ENCODE data around the gene CREBBP.

The CREBBP gene

DNA sequence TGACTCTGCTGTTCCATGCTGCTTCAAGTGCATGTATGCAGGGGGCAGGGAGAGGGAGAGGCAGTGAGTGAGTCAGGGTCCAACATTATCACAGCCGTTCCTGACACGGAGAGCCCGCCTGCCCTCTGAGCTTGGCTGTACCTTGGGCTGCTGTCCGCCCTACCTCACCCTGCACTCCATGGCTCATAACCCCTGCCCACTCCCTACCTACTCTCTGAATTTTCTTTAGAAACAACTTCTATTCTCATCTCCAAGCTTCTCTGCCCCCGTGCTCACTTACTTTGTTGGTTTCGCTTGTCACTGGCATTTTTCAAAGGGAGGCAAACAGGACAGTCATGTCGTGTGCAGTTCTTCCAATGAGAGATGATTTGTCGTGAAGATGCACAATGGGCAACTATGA, 88.8 kb downstream of the CREBBP start:
- DNase-seq (ENCODE audit: low read depth) = no peak
- no peak overlapping the region for H3K4me3 ChIP-seq (ENCODE audit: control insufficient read depth, low read depth, low read length)
- TF ChIP-seq CTCF (conservative IDR thresholded peaks at IDR 0.05; ENCODE audit: control insufficient read depth, insufficient read depth, low read depth, low read length) = no peak

DNA sequence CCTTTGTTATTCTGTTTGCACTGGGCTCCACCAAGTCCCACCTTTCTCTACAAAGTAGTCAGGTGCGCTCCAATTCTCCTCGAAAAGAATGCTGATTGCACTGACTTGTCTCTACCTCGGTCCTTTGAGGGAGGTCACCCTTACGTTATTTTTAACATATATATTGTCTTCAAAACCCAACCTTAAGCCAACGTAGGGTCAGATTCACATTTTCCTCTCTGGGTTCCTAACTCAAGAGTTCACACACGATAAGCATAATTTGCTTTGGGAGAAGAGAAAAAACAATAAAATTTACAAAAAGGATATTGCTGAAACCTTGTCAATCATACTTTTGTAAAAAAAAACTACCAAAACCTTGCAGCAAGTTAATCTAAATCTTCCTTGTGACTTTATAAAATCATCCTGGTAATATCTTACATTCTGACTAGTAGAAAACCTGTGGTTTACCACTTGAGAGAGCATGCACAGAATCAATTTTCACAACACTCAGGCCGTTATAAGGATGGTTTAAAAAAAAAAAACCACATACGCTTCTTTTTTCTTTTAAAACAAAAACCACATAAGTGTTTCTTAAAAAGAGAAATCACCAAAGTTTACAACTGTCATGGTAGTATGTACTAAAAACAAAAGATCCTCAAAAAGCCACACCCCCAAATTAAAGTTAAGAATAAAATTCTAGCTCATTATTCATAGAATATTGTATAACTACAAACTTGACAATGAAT, 91.0 kb downstream of the CREBBP start:
- no peak overlapping the region for H3K4me3 ChIP-seq (ENCODE audit: control insufficient read depth, low read depth, low read length)
- DNase-seq (ENCODE audit: low read depth) = no peak
- no peak for TF ChIP-seq CTCF (conservative IDR thresholded peaks at IDR 0.05; ENCODE audit: control insufficient read depth, insufficient read depth, low read depth, low read length)

DNA sequence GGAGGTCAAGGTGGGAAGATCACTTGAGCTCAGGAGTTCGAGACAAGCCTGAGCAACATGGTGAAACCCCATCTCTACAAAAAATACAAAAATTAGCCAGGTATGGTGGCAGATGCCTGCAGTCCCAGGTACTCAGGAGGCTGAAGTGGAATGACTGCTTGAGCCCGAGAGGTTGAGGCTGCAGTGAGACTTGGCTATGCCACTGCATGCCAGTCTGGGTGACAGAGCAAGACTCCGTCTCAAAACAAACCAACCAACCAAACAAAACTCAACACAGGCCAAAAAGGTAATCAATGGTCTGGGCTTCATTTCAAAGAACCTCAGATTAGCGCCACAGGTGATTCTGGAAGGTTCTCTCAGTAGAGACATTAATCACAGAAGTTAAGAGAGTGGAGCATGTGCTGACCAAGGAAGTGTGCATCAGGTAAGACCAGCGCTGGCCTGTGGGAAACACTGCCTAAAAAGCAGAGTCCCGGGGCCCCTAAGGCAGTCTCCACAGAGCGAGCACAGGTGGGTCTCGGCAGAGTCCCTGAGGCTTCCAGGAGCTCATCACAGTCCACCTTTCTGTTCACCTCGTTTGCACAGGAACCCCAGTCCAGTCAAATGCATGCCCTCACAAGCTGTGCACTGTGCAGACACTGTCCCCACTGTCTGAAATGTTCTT, 91.7 kb downstream of the CREBBP start:
- no peak overlapping the region for H3K4me3 ChIP-seq (ENCODE audit: control insufficient read depth, low read depth, low read length)
- no peak for DNase-seq (ENCODE audit: low read depth)
- no peak for TF ChIP-seq CTCF (conservative IDR thresholded peaks at IDR 0.05; ENCODE audit: control insufficient read depth, insufficient read depth, low read depth, low read length)

GRCh38 chr16:3787924-3788661, 92.4 kb downstream of the CREBBP start:
- TF ChIP-seq CTCF (conservative IDR thresholded peaks at IDR 0.05; ENCODE audit: control insufficient read depth, insufficient read depth, low read depth, low read length) = no peak
- no peak overlapping the region for H3K4me3 ChIP-seq (ENCODE audit: control insufficient read depth, low read depth, low read length)
- DNase-seq (ENCODE audit: low read depth) = no peak

GRCh38 chr16:3785413-3785812, 95.1 kb downstream of the CREBBP start:
- no peak for DNase-seq (ENCODE audit: low read depth)
- H3K4me3 ChIP-seq (ENCODE audit: control insufficient read depth, low read depth, low read length) = no peak overlapping the region
- no peak for TF ChIP-seq CTCF (conservative IDR thresholded peaks at IDR 0.05; ENCODE audit: control insufficient read depth, insufficient read depth, low read depth, low read length)

GRCh38 chr16:3783516-3783915, 97.0 kb downstream of the CREBBP start:
- no peak for DNase-seq (ENCODE audit: low read depth)
- no peak for TF ChIP-seq CTCF (conservative IDR thresholded peaks at IDR 0.05; ENCODE audit: control insufficient read depth, insufficient read depth, low read depth, low read length)
- H3K4me3 ChIP-seq (ENCODE audit: control insufficient read depth, low read depth, low read length) = no peak overlapping the region
